Hepatocyte (in vitro differentiated cells): Measurements from ENCODE around the gene NPHP4. TPM values are rescaled to one million over a fixed set of nuclear protein-coding genes. Genes with fewer than 3 reads are reported as not detected.

Source experiments
- DNase-seq: peaks from one replicate; pipeline ENCODE4 v3.0.0-alpha.2; 2016; ENCODE audit warnings: low spot score
- H2AFZ ChIP-seq: fragments of 200-600 bp; sonication (generic); 2 replicates; pipeline ENCODE4 v1.6.0; 2016; ENCODE audit warnings: antibody characterized with exemption, mild to moderate bottlenecking
- H3K27ac ChIP-seq: fragments of 200-600 bp; sonication (generic); 2 replicates; pipeline ENCODE4 v1.5.1; 2016; ENCODE audit warnings: mild to moderate bottlenecking
- H3K27me3 ChIP-seq: fragments of 200-600 bp; sonication (generic); 2 replicates; pipeline ENCODE4 v1.6.1; 2016
- H3K36me3 ChIP-seq: fragments of 200-600 bp; sonication (generic); replicated peaks from 2 replicates; pipeline ENCODE4 v1.5.1; 2016; ENCODE audit warnings: low read depth; ENCODE audit not compliant: insufficient read depth
- H3K4me1 ChIP-seq: fragments of 200-600 bp; sonication (generic); 2 replicates; pipeline ENCODE4 v1.5.1; 2016; ENCODE audit warnings: mild to moderate bottlenecking, moderate library complexity; ENCODE audit not compliant: insufficient read depth
- H3K4me2 ChIP-seq: fragments of 200-600 bp; sonication (generic); 2 replicates; pipeline ENCODE4 v1.6.0; 2016
- H3K4me3 ChIP-seq: fragments of 200-600 bp; sonication (generic); 2 replicates; pipeline ENCODE4 v1.5.1; 2016; ENCODE audit warnings: mild to moderate bottlenecking
- H3K79me2 ChIP-seq: fragments of 200-600 bp; sonication (generic); 2 replicates; pipeline ENCODE4 v1.6.0; 2017; ENCODE audit warnings: mild to moderate bottlenecking
- H3K9me2 ChIP-seq: fragments of 200-600 bp; sonication (generic); replicated peaks from 2 replicates; pipeline ENCODE4 v1.6.0; 2017; ENCODE audit warnings: mild to moderate bottlenecking; ENCODE audit not compliant: insufficient read depth
- H3K9me3 ChIP-seq: fragments of 200-600 bp; sonication (generic); 2 replicates; pipeline ENCODE4 v1.5.1; 2016; ENCODE audit warnings: low read depth, mild to moderate bottlenecking
- H4K20me1 ChIP-seq: fragments of 200-600 bp; sonication (generic); 2 replicates; pipeline ENCODE4 v1.6.0; 2016; ENCODE audit warnings: mild to moderate bottlenecking; ENCODE audit not compliant: insufficient read depth, poor library complexity, severe bottlenecking
- CTCF ChIP-seq: fragments of 200-600 bp; sonication (generic); IDR thresholded peaks from 2 replicates; pipeline ENCODE4 v1.5.1; 2016; ENCODE audit warnings: antibody characterized with exemption, mild to moderate bottlenecking; ENCODE audit not compliant: poor library complexity
- EZH2 ChIP-seq: fragments of 200-600 bp; sonication (generic); IDR thresholded peaks from 2 replicates; pipeline ENCODE4 v1.6.1; 2016; ENCODE audit warnings: antibody characterized with exemption, mild to moderate bottlenecking, borderline replicate concordance
- EZH2phosphoT487 ChIP-seq: fragments of 200-600 bp; sonication (generic); IDR thresholded peaks from one replicate; pipeline ENCODE4 v1.6.1; 2018; ENCODE audit warnings: antibody characterized with exemption, mild to moderate bottlenecking, low read depth, moderate library complexity; ENCODE audit not compliant: unreplicated experiment, severe bottlenecking
- WGBS: methylation state at CpG from one replicate; pipeline ENCODE4 v1.1.6; 2016; ENCODE audit warnings: low lambda C conversion rate; ENCODE audit errors: missing lambda C conversion rate; 5-methylcytosine and 5-hydroxymethylcytosine counted together
- polyA plus RNA-seq: library from polyadenylated mRNA; unstranded; fragments of >200 nt; fragmentation: Nextera tagmentation; extraction: Ambion mirVana; gene quantifications from 2 replicates; pipeline ENCODE4 v1.2.1, GENCODE V29; 2016
- total RNA-seq: library from RNA; depleted of rRNA; stranded (reverse); fragments of >200 nt; gene quantifications from 2 replicates; pipeline ENCODE4 v1.2.3, GENCODE V29; 2014

The NPHP4 gene
- total and polyA plus RNA-seq, 2 experiments from 2014 or later: 5.6 to 6.0 TPM

GRCh38 chr1:5966543-5967205 is 25.6 kb downstream of the NPHP4 start:
- H3K27ac ChIP-seq: no peak overlapping the region
- TF ChIP-seq EZH2 (no peak), EZH2phosphoT487 (no peak)
- no peaks in the 10 kb centered on the region for H3K9me2 ChIP-seq
- no peak overlapping the region for H3K4me2 ChIP-seq
- no peaks in the 10 kb centered on the region for H3K36me3 ChIP-seq
- no peaks in the 10 kb centered on the region for H3K27me3 ChIP-seq
- H3K4me3 ChIP-seq: no peak overlapping the region
- H3K4me1 ChIP-seq: peaks cover 5% of the 10 kb centered on the region
- WGBS: 87% methylated on average over 17 of the region's 17 CpGs
- H3K9me3 ChIP-seq: no peaks in the 10 kb centered on the region
- H2AFZ ChIP-seq: no peak overlapping the region
- DNase-seq: no peak
- no peaks in the 10 kb centered on the region for H4K20me1 ChIP-seq
- no peaks in the 10 kb centered on the region for H3K79me2 ChIP-seq

GRCh38 chr1:5965586-5966131 is 26.6 kb downstream of the NPHP4 start:
- Histone ChIP-seq H2AFZ (no peak overlapping the region), H3K9me2 (no peaks in the 10 kb centered on the region), H3K9me3 (no peaks in the 10 kb centered on the region), H3K4me3 (no peak overlapping the region), H3K4me1 (no peaks in the 10 kb centered on the region), H3K79me2 (no peaks in the 10 kb centered on the region), H3K27me3 (no peaks in the 10 kb centered on the region), H3K27ac (no peak overlapping the region), H3K4me2 (no peak overlapping the region), H4K20me1 (no peaks in the 10 kb centered on the region), H3K36me3 (no peaks in the 10 kb centered on the region)
- TF ChIP-seq EZH2 (no peak), CTCF (no peak), EZH2phosphoT487 (no peak)
- DNase-seq: no peak
- 97% methylated on average over 16 of the region's 16 CpGs for WGBS

GRCh38 chr1:5962265-5963105 is 29.7 kb downstream of the NPHP4 start:
- Histone ChIP-seq H3K4me3 (no peak overlapping the region), H3K79me2 (no peaks in the 10 kb centered on the region), H2AFZ (no peak overlapping the region), H3K27me3 (no peaks in the 10 kb centered on the region), H3K36me3 (no peaks in the 10 kb centered on the region), H4K20me1 (no peaks in the 10 kb centered on the region), H3K9me3 (no peaks in the 10 kb centered on the region), H3K4me2 (no peak overlapping the region), H3K27ac (no peak overlapping the region), H3K9me2 (no peaks in the 10 kb centered on the region), H3K4me1 (no peaks in the 10 kb centered on the region)
- no peak for DNase-seq
- WGBS: 90% methylated on average over 24 of the region's 24 CpGs
- TF ChIP-seq CTCF (no peak), EZH2 (no peak), EZH2phosphoT487 (no peak)

GRCh38 chr1:5961601-5962000 is 30.6 kb downstream of the NPHP4 start:
- WGBS: 81% methylated on average over 11 of the region's 11 CpGs
- H2AFZ ChIP-seq: no peak overlapping the region
- no peak overlapping the region for H3K4me2 ChIP-seq
- H3K4me3 ChIP-seq: no peak overlapping the region
- H3K9me2 ChIP-seq: no peaks in the 10 kb centered on the region
- H3K27ac ChIP-seq: no peak overlapping the region
- no peak for DNase-seq
- TF ChIP-seq CTCF (no peak), EZH2 (no peak), EZH2phosphoT487 (no peak)
- H3K9me3 ChIP-seq: no peaks in the 10 kb centered on the region
- no peaks in the 10 kb centered on the region for H3K79me2 ChIP-seq
- no peaks in the 10 kb centered on the region for H4K20me1 ChIP-seq
- H3K27me3 ChIP-seq: no peaks in the 10 kb centered on the region
- no peaks in the 10 kb centered on the region for H3K4me1 ChIP-seq
- H3K36me3 ChIP-seq: no peaks in the 10 kb centered on the region
